ENCODE results near the gene EGFR.

- TF ChIP-seq CTCF (IDR thresholded peaks at IDR 0.05; ENCODE audit: low read depth, low read length, poor library complexity, severe bottlenecking) (no peak), EZH2phosphoT487 (IDR thresholded peaks at IDR 0.05; ENCODE audit: borderline replicate concordance, low read length) (no peak)
These were observed 115.5 kb downstream of the EGFR start for GRCh38 chr7:55134359-55134725.
